GM19351 (cell line): ENCODE data around the gene CLEC14A.

Experiments
- ATAC-seq: cut with Tn5 transposase; IDR thresholded peaks from one replicate; pipeline ENCODE4 v1.9.1; 2021; ENCODE audit warnings: mild to moderate bottlenecking, moderate library complexity; ENCODE audit not compliant: unreplicated experiment

The CLEC14A gene

GRCh38 chr14:38255673-38256532 lies at the start of gene CLEC14A:
CLEC14A (minus strand) TSS chr14:38256093; CDS start chr14:38256022, 71 bp downstream.
- no peak for ATAC-seq

DNA sequence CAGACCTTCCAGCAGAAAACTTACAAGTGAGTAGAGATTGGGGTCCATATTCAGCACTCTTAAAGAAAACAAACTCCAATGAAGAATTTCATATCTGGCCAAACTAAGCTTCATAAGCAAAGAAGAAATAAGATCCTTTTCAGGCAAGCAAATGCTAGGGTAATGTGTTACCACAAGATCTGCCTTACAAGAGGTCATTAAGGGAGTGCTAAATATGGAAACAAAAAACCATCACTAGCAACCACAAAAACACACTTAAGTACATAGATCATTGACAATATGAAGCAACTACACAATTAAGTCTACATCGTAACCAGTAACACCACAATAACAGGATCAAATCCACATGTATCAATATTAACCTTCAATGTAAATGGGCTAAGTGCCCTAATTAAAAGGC lies 47.1 kb upstream of the CLEC14A start:
- ATAC-seq = no peak

GRCh38 chr14:38302034-38302433 lies 46.1 kb upstream of the CLEC14A start:
- no peak for ATAC-seq

DNA sequence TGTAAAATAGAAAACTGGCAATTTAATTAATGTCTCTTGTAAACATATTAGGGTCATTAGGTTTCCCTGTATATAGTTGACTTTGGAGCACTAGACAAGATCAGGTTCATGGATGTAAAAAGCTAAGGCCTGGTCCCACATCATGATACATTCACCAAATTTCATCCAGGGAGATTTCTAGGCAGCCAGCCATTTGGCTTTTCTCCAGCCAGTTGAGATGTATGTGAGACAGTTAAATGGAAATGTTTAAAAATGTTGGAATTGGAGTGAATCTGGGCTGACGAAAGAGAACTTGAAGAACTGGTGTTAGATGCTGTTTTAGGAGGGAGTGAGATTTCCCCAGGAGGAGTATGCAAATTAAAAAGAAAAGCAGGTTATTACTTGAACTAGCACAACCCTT lies 41.8 kb upstream of the CLEC14A start:
- no peak for ATAC-seq

GRCh38 chr14:38291681-38292467 lies 36.0 kb upstream of the CLEC14A start:
- no peak for ATAC-seq

GRCh38 chr14:38290601-38291188 lies 34.8 kb upstream of the CLEC14A start:
- ATAC-seq = no peak

DNA sequence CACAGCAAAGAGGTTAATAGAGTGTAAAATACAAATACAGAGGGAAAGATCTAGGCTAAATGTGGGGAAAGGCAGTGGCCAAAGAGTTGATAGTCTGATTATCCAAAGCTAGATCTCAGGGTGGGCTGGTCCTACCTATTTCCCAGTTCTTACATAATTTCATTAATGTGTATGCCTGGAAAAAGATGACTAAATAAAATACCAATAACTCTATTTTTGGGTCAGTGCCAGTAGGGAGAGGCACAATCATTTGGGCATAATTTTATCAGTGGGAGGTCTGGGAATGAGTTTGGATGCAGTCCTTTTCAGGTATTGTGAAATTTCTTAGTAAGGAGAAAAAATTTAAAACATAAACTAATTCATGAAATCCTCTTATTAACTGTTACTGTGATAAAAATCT lies 30.6 kb upstream of the CLEC14A start:
- ATAC-seq = no peak

- ATAC-seq = no peak
Measured at GRCh38 chr14:38285962-38286361, 30.1 kb upstream of the CLEC14A start.

GRCh38 chr14:38282936-38283335 lies 27.0 kb upstream of the CLEC14A start:
- ATAC-seq = no peak

- ATAC-seq = no peak
Measured at GRCh38 chr14:38280081-38280480, 24.2 kb upstream of the CLEC14A start.

DNA sequence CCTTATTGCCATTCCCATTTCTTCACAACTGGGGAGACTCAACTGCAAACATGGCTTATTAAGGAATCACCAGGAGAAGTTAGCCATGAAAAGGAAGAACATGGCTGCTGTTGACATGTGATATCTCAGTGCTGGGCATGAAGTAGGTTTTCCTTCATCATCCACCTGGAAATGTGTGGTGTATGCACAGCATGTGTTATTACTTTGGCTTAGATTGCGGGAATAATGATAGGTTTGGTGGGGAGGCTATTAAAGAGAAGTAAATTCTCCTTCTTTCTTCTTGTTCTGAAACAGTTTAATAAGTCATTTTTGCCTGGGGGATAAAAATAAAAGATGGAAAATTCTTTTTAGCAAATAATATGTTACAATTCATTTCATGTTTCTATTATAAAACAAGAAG lies 23.7 kb upstream of the CLEC14A start:
- no peak for ATAC-seq

GRCh38 chr14:38278035-38278434 lies 22.1 kb upstream of the CLEC14A start:
- ATAC-seq = no peak

GRCh38 chr14:38262844-38263243 lies 7.0 kb upstream of the CLEC14A start:
- ATAC-seq = no peak

DNA sequence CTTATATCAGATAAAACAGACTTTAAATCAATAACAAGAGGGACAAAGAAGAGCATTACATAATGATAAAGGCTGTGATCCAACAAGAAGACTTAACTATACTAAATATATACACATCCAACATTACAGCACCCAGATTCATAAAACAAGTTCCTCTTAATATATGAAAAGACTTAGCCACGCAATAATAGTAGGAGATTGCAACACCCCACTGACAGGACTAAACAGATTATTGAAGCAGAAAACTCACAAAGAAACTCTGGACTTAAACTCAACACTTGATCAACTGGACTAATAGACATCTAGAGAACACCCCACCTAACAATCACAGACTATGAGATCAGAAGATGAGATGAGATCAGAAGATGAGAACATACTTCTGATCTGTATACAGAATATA lies 5.7 kb upstream of the CLEC14A start:
- ATAC-seq = no peak

DNA sequence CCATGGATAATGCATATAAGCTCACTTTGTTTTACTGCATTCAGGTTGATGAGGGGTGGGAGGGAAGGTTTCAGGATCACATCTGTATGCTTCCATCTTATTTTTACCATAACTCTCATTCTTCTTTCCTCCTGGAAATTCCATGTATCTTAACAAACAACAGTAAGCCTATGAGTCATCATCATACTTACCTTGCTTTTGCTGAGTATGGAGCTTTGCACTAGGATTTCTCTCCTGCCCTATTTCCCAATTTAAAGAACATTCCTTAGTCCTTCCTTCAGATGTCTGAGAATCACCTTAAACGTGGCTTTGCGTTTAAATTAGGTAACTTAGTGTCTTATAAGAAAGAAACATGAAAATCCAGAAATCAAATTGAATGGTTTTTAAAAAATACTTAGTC lies 1.6 kb upstream of the CLEC14A start:
- no peak for ATAC-seq

DNA sequence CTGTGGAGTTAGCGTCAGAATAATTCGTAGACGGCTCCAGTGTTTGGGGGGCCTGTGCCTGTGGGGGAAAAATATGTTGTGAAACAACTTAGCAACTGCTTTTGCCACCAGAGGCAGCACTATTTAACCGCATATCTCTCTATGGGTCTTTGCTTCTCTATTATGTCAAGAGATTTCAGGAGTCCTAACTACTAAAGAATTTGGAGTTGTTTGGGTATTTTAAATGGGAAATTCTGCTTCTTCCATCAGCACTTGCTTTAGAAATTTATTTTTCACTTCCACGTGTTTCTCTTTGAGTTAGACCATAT lies 594 bp upstream of the CLEC14A start:
- ATAC-seq = no peak

DNA sequence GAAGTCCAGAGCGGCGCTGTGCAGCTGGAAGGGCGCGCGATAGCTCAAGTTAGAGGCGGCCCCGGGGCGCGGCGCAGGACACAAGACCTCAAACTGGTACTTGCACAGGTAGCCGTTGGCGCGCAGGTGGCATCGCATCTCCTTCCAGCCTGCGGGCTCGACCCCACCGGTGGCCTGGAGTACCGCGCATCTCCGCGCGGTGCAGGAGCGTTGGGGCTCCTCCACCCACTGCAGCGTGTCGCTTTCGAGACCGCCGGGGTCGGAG lies 553 bp downstream of the CLEC14A start:
- no peak for ATAC-seq

DNA sequence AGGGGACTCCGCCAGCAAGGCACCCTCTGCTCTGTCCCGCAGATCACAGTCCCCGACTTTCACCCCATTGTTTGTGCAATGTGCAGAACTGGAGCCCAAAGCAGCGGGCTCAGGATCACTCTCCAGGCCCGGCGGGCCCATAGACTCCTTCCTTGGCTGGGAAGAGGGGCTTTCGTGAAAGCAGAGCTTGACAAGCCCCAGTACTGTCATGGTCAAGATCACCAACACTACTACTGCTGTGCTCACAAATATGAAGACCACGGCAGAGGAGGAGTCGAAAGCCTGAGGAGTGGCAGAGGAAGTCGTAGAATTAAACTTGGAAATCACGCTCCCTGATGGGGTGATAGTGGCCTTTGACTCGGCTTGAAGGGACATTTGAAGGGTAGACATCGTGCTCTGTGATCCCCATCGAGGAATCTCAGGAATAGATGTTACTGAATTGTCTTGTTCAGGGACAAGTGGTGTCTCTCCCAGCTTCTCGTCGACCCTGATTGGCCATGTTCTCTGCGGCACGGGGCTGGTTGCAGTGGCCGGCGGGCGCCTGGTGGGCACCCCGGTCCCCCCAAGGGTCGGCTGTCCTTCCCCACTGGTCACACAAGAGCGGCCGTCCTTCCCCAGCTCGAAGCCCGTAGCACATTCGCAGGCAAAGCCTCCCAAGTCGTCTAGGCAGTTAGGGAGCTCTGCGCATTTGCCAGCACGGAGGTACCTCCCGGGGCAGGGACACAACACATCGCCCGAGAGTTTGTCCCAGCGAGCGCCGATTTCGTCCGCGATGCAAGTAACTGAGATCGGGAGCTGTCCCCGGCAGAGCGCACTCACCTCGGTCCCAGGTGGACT lies 1.1 kb downstream of the CLEC14A start:
- ATAC-seq = no peak

GRCh38 chr14:38253676-38254075 lies 2.2 kb downstream of the CLEC14A start:
- no peak for ATAC-seq

DNA sequence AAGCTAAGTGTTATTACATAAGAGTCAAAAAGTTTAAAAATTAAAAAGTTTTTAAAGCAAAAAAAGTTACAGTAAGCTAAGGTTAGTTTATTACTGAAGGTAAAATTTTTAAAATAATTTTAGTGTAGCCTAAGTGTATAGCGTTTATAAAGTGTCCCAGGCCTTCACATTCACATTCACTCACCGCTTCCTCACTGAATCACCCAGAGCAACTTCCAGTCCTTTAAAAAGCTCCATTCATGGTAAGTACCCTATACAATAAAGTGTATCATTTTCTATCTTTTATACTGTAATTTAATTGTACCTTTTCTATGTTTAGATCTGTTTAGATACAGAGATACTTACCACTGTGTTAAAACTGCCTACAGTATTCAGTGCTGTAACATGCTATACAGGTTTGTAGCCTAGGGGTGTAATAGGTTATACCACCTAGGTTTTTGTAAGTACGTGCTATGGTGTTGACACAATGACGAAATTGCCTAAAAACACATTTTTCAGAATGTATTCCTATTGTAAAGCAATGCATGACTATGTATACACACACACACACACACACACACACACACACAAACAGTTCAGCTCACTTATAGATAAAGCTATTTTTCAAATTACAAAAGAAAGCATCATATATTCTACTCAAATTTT lies 3.7 kb downstream of the CLEC14A start:
- ATAC-seq = no peak

- ATAC-seq = no peak
Measured at GRCh38 chr14:38250331-38250730, 5.6 kb downstream of the CLEC14A start.
